Breast epithelium (tissue), 4 donors: ENCODE results near the gene HPX. TPM values are rescaled to one million over a fixed set of nuclear protein-coding genes. Genes with fewer than 3 reads are reported as not detected.

Source experiments
- DNase-seq, 2 donors: peaks; one replicate each; pipeline ENCODE4 v3.0.0-alpha.2; 2019; ENCODE audit warnings: low spot score in 2 of 2
- H3K27ac ChIP-seq, 2 donors: fragments of 200-600 bp; sonication (generic) in 1 of 2; one replicate each; pipeline ENCODE4 v1.5.1; 2016 to 2019; ENCODE audit warnings: mild to moderate bottlenecking in 1 of 2
- H3K27me3 ChIP-seq, 2 donors: fragments of 200-600 bp; sonication (generic) in 1 of 2; one replicate each; pipeline versions ENCODE4 v1.5.1 to v1.6.0; 2017 to 2019; ENCODE audit warnings: control low read depth in 1 of 2, mild to moderate bottlenecking in 1 of 2
- H3K36me3 ChIP-seq: fragments of 200-600 bp; one replicate; pipeline ENCODE4 v1.5.1; 2019
- H3K4me1 ChIP-seq, 2 donors: fragments of 200-600 bp; sonication (generic); one replicate each; pipeline ENCODE4 v1.5.1; 2016 to 2019; ENCODE audit warnings: control low read depth in 1 of 2
- H3K4me3 ChIP-seq, 3 donors: fragments of 200-600 bp; sonication (generic); 1 replicate in 2 of 3; 2 replicates in 1 of 3; pipeline ENCODE4 v1.5.1; 2016 to 2019; ENCODE audit warnings: mild to moderate bottlenecking in 3 of 3, moderate library complexity in 2 of 3
- H3K9me3 ChIP-seq, 2 donors: fragments of 200-600 bp; sonication (generic) in 1 of 2; one replicate each; pipeline ENCODE4 v1.5.1; 2016 to 2019; ENCODE audit warnings: control low read depth in 1 of 2
- CTCF ChIP-seq, 3 donors: fragments of 450-650 bp; IDR thresholded peaks; one replicate each; pipeline ENCODE4 v1.5.1; 2016 to 2017; ENCODE audit warnings: antibody characterized with exemption in 3 of 3, mild to moderate bottlenecking in 3 of 3, moderate library complexity in 3 of 3
- POLR2A ChIP-seq: fragments of 450-650 bp; IDR thresholded peaks from one replicate; pipeline ENCODE4 v1.6.1; 2016; ENCODE audit warnings: antibody characterized with exemption, mild to moderate bottlenecking, moderate library complexity
- POLR2AphosphoS5 ChIP-seq, 3 donors: sonication (generic); formaldehyde crosslinking; IDR thresholded peaks; one replicate each; pipeline ENCODE4 v1.6.1; 2017; ENCODE audit warnings: antibody characterized with exemption in 3 of 3
- intact Hi-C: fragments of 100-400 bp; cut with DNase I; formaldehyde crosslinking; loops from one replicate; pipeline ENCODE4 v1.15.1; 2023; ENCODE audit warnings: low total_unique reads
- total RNA-seq, 3 donors: library from RNA; depleted of rRNA; stranded (reverse); fragments of >200 nt; gene quantifications; one replicate each; pipeline ENCODE4 v1.1.0, GENCODE V29; 2016

HPX gene
- total RNA-seq, 3 donors from 2014 or later = 0.96 to 25.2 (median 12.9) TPM

GRCh38 chr11:6481012-6481923 is 40.5 kb upstream of the HPX start, which contains the start of the genes ARFIP2 and TIMM10B:
TSS of gene ARFIP2 (minus strand) at chr11:6481331. CDS start at chr11:6480421, 910 bp downstream.
TSS of gene TIMM10B (plus strand) at chr11:6481501. CDS start at chr11:6481517, 16 bp downstream.
- intact Hi-C loops = no loop called here
- peak within 1 kb of the TSS; percentile 95 to 97 for H3K27ac ChIP-seq
- no peaks in the 10 kb centered on the region for H3K9me3 ChIP-seq
- peak; percentile 98 for DNase-seq
- H3K4me1 ChIP-seq = peaks cover 0 to 9% of the 10 kb centered on the region in 2 donors
- H3K36me3 ChIP-seq = no peaks in the 10 kb centered on the region
- TF ChIP-seq POLR2AphosphoS5 (IDR thresholded peaks at IDR 0.05) (peak; percentile 88 to 98 (median 94)), POLR2A (peak; percentile 93), CTCF (IDR thresholded peaks at IDR 0.05) (no peak)
- H3K4me3 ChIP-seq = peak within 1 kb of the TSS; percentile 73 to 81 (median 81)
- no peaks in the 10 kb centered on the region for H3K27me3 ChIP-seq

GRCh38 chr11:6480299-6480914 is 39.6 kb upstream of the HPX start:
- peak overlapping the region; percentile 73 to 81 (median 81) for H3K4me3 ChIP-seq
- no peak for DNase-seq
- intact Hi-C loops = no loop called here
- H3K4me1 ChIP-seq = peaks cover 0 to 9% of the 10 kb centered on the region in 2 donors
- H3K36me3 ChIP-seq = no peaks in the 10 kb centered on the region
- TF ChIP-seq POLR2AphosphoS5 (IDR thresholded peaks at IDR 0.05) = no peak
- TF ChIP-seq POLR2A = no peak
- TF ChIP-seq CTCF (IDR thresholded peaks at IDR 0.05) = no peak
- H3K27ac ChIP-seq = peak overlapping the region; percentile 95 to 97
- no peaks in the 10 kb centered on the region for H3K9me3 ChIP-seq
- H3K27me3 ChIP-seq = no peaks in the 10 kb centered on the region

GRCh38 chr11:6476571-6476970 is 35.8 kb upstream of the HPX start:
- Histone ChIP-seq H3K27me3 (no peaks in the 10 kb centered on the region), H3K4me1 (peaks cover 11 to 13% of the 10 kb centered on the region in 2 donors), H3K36me3 (no peaks in the 10 kb centered on the region), H3K27ac (peak overlapping the region; percentile 76 to 97), H3K4me3 (no peak overlapping the region), H3K9me3 (no peaks in the 10 kb centered on the region)
- TF ChIP-seq POLR2AphosphoS5 (IDR thresholded peaks at IDR 0.05) (no peak), POLR2A (no peak), CTCF (IDR thresholded peaks at IDR 0.05) (no peak)
- no peak for DNase-seq
- intact Hi-C loops = no loop called here

- no peaks in the 10 kb centered on the region for H3K27me3 ChIP-seq
- H3K9me3 ChIP-seq = no peaks in the 10 kb centered on the region
- peak overlapping the region; percentile 76 to 97 for H3K27ac ChIP-seq
- no peak overlapping the region for H3K4me3 ChIP-seq
- no peaks in the 10 kb centered on the region for H3K36me3 ChIP-seq
- TF ChIP-seq CTCF (IDR thresholded peaks at IDR 0.05) (peak in 1 of 3 donors; percentile 22), POLR2A (no peak)
- intact Hi-C loops = no loop called here
- H3K4me1 ChIP-seq = peaks cover 11 to 13% of the 10 kb centered on the region in 2 donors
- DNase-seq = peak; percentile 44 to 74
Measured at GRCh38 chr11:6475936-6476335, 35.1 kb upstream of the HPX start.
